ENCODE measurements around the gene MAZ.
"Not testable (repeated sequence)": the region's sequence is repeated elsewhere in the genome, so short reads cannot be mapped to it uniquely, and the experiment has no call there.

MAZ gene

GRCh38 chr16:29784901-29785500 is 21.3 kb upstream of the MAZ start:
- DNase-seq (ENCODE audit: low spot score) = peak; percentile 85
- peak; percentile 78 for TF ChIP-seq CTCF (IDR thresholded peaks at IDR 0.05; ENCODE audit: borderline replicate concordance, control extremely low read depth, extremely low read depth, insufficient read depth, missing control alignments)
- in situ Hi-C loops (cut with MboI; ENCODE audit: low sequenced_read_pairs, unreplicated experiment) = no loop called here

- in situ Hi-C loops (cut with MboI; ENCODE audit: low sequenced_read_pairs, unreplicated experiment); DNase-seq (ENCODE audit: low spot score): not testable (repeated sequence)
Observed at GRCh38 chr16:29787155-29787554, 19.2 kb upstream of the MAZ start.

GRCh38 chr16:29789775-29790182 is 16.6 kb upstream of the MAZ start:
- TF ChIP-seq CTCF (IDR thresholded peaks at IDR 0.05; ENCODE audit: borderline replicate concordance, control extremely low read depth, extremely low read depth, insufficient read depth, missing control alignments) = no peak
- DNase-seq (ENCODE audit: low spot score) = peak; percentile 54
- in situ Hi-C loops (cut with MboI; ENCODE audit: low sequenced_read_pairs, unreplicated experiment) = no loop called here

GRCh38 chr16:29790183-29790948 is 16.0 kb upstream of the MAZ start, which contains the start of gene KIF22:
Gene KIF22 (plus strand): TSS chr16:29790751. CDS start chr16:29790760, 9 bp downstream.
- in situ Hi-C loops (cut with MboI; ENCODE audit: low sequenced_read_pairs, unreplicated experiment) = no loop called here
- peak; percentile 85 for TF ChIP-seq CTCF (IDR thresholded peaks at IDR 0.05; ENCODE audit: borderline replicate concordance, control extremely low read depth, extremely low read depth, insufficient read depth, missing control alignments)
- DNase-seq (ENCODE audit: low spot score) = peak; percentile 100

GRCh38 chr16:29790949-29791844 is 15.1 kb upstream of the MAZ start:
- no peak for DNase-seq (ENCODE audit: low spot score)
- in situ Hi-C loops (cut with MboI; ENCODE audit: low sequenced_read_pairs, unreplicated experiment) = no loop called here
- TF ChIP-seq CTCF (IDR thresholded peaks at IDR 0.05; ENCODE audit: borderline replicate concordance, control extremely low read depth, extremely low read depth, insufficient read depth, missing control alignments) = no peak

GRCh38 chr16:29791845-29792807 is 14.2 kb upstream of the MAZ start:
- in situ Hi-C loops (cut with MboI; ENCODE audit: low sequenced_read_pairs, unreplicated experiment) = no loop called here
- no peak for DNase-seq (ENCODE audit: low spot score)
- no peak for TF ChIP-seq CTCF (IDR thresholded peaks at IDR 0.05; ENCODE audit: borderline replicate concordance, control extremely low read depth, extremely low read depth, insufficient read depth, missing control alignments)

- DNase-seq (ENCODE audit: low spot score); in situ Hi-C loops (cut with MboI; ENCODE audit: low sequenced_read_pairs, unreplicated experiment): not testable (repeated sequence)
Observed at GRCh38 chr16:29793153-29793552, 13.2 kb upstream of the MAZ start.
